Ramos (cell line): ENCODE data around the gene KIRREL3.

Experiments used
- in situ Hi-C: fragments of 300-500 bp; cut with MboI; formaldehyde crosslinking; loops from one replicate; pipeline ENCODE4 v1.14.3; 2022; ENCODE audit warnings: low sequenced_read_pairs; ENCODE audit not compliant: unreplicated experiment

KIRREL3 gene

DNA sequence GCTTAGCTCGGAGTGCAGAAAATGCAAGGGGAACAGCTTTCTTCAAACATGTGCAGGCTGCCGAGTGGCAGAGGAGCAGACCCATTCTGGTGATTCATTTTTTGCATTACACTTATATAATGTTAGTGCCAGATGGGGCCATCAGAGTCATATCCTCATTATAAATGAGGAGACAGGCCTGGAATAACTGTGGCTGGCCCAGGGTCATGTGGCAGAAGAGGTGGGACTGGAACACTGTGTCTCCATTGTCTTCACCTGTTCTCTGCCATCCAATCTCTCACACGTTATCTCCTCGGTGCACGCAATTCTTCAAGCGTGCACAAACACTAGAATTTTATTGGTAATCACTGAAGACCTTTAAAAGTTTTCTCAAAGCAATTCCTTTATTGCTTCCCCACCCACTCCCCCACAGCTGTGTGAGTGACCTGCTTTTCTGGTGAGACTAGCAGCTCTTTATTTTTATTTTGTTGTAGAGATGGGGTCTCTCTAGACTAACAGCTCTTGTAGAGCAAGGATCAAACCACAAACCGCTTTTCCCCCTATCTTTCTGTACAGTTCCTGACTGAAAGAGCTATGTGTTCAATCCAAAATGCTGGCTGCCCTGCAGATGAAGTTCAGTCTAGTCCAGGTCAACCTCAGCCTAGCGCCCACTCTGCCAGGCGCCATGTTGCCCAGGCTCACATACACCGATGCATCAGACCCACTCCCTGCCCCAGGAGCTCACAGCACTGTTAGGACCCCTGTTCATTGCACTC, 569.8 kb downstream of the KIRREL3 start:
- in situ Hi-C loops, result loop anchor here (10.0 kb wide), 1 partner anchor 564 kb away; no protein-coding TSS in a partner anchor

DNA sequence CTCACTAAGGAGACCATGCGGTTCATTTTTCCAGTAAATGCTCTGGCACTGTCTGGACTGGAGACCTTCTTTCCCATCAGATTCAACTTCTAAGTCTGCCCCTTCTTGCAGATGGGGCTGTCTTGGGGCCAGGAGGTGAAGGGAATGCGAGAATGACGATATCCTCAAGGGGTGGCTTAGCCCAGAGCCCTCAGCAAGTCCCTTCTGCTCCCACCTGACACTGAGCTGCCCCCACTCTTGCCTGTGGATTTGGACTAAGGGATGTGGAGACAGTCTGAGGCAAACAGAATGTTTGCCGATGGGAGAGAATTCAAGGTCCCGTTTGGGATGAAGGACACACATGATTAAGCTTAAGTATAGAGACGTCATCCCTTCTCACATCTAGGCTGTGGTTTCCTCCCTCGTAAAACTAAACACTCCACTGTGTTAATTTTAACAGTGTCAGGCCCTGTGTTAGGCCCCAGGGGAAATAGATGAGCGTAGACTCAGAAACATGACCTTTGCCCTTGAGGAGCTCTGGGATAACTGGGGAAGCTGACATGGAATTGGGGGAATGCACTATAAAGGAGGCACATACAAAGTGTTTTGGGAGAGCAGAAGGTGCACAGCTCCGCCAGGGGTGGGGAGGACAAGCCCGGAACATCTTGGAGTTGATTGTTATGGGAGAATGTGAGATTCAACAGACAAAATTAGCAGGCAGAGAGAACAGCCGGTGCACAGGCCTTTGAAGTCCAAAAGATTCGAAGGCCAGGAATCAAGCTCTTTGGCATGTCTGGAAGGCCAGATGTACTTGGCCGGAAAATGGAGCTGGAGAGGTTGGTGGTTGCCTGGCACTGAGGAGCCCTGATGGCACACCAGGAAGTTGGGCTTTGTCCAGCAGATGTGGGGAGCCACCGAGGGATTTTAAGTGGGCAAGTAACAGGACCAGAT, 573.5 kb downstream of the KIRREL3 start:
- in situ Hi-C loops, result no loop called here

DNA sequence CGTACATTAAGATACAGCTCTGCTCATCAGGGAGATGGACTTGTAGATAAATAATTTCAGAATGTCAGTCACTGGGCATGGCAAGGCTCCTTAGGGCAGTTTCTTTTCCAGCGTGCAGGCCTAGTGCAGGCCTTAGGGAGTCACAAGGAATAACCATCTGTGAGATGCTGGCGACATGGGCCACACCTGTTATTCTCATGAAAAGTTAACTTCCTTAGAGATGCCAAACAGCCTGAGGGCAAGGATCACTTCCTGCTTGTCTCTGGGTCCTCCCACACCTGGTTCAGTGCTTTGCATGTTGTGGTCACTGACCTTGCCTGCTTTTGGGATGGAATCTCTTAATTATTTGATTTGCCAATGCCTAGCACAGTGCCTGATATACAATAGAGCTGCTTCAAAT, 574.5 kb downstream of the KIRREL3 start:
- in situ Hi-C loops, result no loop called here

DNA sequence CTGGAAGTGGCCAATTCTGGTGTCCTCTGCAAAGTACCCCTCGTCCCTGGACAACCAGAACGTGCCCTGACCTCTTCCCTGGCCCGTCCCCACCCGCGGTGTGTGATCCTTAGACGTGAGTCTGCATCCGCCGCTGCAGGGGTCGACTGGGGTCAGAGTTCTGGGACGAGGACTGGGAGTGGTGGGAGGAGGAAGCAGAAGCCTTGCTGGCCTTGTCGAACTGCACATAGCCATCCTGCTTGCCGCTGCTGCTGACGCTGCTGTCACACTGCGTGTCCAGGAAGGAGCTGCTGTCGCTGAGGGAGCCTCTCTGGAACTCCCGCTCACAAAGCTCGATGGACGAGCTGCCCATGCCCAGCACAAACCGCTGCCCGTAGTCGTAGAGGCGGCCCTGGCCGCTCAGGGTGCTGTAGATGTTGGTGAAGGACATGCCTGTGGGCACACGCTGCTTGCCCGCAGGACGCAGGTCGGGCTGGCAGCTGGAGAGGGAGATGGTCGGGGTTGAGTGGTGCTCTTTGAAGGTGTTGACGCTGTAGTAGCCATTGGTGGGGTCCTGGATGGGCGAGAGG, 576.0 kb downstream of the KIRREL3 start:
- in situ Hi-C loops, result no loop called here

DNA sequence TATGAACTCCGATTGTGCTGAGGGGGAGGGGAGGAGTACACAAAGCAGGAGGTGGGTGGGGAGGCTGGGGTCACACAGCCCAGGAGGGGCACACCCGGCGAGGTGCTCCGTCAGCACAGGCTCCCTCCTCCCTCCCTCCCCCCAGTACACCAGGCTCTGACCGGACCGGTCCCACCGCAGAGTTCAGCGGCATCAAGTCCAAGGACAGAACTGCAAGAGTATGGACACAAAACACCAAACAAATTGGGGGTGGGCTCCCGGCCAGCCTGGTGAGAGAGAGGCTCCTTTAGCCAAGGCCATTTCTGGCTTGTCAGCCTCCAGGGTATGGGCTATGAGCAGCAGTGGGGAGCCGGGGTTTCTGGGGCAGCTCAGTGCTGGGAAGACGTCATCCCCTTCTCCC, 576.8 kb downstream of the KIRREL3 start:
- in situ Hi-C loops, result no loop called here

DNA sequence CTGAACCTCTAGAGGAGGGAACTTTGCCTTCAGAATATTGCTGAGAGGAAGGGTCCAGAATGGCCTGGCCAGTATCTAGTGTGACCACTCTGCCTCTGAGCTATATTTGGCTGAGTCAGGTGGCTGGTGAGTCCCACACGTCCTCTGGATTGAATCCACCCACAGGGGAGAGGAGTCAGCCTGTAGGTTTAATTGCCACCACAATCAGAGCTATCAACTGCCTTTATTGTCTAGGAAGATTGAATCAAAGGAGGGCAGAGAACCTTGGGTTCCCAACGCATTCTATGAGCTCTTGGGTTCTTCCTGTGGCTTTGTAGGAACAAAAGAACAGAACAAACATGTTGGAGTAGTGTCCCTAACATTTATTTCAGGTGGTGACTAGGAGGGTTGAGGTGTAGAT, 577.4 kb downstream of the KIRREL3 start:
- in situ Hi-C loops, result no loop called here

DNA sequence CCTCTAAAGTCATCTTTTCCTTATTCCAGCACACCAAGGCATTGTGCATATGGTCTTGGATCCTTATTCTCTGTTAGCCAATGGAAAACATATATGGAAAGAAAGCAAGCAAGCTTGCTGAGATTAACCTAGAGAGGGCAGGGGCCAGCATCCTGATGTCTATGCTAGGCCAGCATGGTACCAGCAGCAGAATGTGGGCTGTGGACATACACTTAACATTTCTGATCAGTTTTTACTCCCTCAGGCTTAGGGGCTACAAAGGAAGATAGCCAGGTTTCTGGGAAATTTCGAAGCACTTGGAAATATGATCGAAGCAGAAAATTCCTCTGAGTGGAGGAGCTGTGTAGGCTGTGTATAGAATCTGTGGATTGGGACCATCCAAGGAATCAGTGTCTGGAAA, 578.1 kb downstream of the KIRREL3 start:
- in situ Hi-C loops, result no loop called here

DNA sequence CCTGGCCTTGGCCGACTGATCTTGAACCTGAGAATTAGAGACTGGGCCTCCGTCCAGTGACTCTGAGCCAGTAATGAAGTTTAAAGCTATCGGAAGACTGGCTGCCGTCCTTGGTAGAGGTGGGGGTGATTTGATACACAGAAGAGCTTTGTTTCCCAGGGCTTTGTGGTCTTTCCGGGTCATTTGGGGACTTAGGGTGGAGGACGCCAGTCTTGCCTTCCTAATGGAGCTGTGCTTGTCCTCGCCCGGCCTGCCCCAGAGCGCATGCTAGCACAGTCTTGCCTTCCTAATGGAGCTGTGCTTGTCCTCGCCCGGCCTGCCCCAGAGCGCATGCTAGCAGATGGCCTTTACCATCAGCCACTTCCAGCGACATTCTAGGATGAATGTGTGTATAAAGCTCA, 579.3 kb downstream of the KIRREL3 start:
- in situ Hi-C loops, result no loop called here

DNA sequence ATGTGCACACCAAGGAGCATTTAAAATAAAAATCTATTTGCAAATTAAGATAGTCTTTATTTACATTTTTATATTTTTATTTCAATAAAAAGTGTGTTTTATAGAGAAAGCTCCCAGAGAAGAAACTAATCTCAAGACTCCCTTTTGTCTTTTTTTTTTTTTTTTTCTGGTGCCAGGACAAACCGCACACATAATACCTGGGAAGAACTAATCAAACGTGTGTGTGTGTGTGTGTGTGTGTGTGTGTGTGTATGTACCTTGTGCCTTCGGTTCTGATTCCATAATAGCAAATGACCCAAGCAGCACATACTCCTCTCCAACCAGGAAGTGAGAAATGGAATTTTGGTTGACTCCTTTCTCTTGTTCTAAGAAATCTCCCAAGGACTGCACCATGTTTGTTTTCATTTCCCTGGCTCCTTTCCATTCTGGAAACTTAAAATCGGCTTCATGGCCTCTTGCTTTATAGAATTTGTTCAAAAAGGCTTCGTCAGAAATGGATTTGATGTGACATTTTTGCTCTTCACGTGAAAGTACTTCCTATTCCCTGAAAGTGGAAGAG, 579.8 kb downstream of the KIRREL3 start:
- in situ Hi-C loops, result no loop called here

DNA sequence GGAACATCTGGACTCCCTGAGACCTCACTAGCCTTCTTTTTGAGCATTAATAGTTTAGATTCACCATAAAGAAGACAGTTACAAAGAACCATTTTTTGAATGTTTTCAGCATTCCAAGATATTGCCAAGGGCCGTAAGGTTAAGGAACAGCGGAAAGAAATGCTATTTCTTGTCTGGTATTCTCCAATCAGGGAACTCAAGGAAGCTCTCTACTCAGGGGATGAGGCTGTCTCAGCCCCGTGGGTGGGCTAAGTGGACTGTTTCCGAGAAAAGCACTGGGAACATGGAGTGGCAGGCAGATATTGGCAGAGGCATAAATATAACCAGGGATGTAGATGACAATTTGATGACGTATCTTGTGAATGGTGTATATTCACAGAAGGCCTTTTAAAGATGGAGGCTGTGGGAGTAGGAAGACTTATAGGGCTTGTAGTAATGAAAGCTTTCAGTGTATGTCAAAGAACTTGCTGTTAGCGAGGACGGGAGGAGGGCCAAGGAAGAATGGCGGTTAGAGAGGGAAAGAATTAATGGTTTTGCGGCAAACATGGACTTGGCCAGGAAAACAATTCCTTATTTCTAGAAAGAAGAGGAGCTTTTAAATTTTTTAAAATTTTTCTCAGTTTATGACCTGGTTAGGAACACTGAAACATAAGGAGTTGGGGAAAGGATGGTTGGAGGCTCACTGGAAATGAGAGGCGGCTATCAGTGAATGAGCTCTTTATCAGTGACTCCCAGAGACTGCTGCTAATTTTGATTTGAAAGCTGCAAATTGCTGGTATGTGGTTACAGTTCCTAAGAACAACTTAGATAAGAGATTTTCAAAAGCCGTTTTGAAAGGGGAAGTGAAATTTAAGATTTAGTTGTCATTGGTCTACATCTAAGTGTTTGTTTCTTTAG, 580.5 kb downstream of the KIRREL3 start:
- in situ Hi-C loops, result no loop called here

DNA sequence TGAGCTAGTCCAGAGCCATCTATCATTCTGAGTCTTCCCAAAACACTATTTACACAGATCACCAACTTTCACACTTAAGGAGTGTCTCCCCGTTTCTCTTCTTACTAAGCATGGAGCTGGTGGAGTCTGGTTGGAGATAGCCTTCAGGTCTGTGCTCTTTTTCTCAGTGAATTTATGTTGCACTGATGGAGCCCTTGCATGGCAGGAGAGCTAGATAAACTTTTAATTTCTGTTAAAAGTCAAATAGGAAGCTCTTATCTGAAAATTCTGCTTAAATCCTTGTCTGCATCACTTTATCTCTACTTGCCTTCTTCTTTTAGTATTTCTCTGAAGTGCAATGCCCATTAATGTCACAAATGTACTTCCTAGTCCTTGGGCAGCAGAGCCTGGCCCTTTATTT, 581.7 kb downstream of the KIRREL3 start:
- in situ Hi-C loops, result no loop called here

DNA sequence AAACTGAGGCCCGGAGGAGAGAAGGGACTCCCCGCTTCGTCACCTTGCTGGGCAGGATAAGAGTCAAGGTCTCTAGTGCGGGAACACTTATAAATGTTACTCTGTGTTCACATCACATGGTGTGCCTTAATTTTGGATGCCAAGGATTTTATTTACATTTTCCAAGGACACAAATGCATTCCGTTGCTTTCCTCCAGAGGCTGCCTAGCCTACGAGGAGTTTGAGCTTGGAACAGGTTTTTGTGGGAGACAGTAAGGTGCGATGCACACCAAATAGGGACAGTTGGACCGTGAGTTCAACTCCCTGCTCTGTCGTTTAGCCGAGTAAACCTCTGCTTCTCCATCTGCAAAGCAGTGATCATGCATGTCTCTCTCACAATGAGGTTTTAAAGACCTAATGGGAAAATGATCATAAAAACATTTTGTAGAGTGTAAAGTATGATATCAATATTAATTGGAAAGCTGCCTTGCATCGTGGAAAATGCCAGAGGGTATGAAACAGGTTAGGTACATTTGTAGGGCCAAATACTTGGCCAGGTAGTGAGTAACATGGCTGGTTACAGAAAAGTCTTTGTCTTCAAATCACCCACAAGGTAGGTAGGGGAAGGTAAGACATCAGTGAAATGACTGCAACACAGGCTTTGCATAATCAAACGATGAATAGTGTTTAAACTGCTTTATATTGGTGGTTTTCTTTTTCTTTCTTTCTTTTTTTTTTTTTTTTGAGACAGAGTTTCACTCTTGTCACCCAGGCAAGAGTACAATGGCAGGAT, 583.3 kb downstream of the KIRREL3 start:
- in situ Hi-C loops, result no loop called here

DNA sequence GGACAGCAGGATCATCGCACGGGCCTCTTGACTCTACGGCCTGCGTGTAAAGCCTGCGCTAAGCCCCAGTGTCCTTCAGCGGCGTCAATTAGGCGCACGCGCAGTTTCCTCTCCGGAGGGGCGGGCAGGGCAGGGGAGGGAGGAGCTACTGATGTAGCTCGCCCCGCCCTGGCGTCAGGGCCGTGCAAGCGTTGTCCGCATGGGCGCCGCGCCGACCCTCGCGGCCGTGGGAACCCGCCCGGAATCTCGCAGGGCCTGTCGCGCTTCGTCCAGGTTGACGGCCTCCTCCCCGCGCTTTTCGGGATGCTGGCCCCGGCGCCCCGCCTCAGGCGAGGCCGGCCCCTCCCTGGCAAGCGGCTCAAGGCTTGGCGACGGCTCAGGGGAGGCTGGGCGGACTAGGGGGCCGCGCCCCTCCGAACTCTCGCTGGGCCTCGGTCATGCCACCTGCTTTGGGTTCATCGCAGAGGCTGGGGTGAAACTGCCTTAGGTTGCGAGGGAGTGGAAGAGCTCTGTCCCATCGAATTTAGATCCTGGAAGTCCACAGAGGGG, 584.0 kb downstream of the KIRREL3 start:
- in situ Hi-C loops, result no loop called here

DNA sequence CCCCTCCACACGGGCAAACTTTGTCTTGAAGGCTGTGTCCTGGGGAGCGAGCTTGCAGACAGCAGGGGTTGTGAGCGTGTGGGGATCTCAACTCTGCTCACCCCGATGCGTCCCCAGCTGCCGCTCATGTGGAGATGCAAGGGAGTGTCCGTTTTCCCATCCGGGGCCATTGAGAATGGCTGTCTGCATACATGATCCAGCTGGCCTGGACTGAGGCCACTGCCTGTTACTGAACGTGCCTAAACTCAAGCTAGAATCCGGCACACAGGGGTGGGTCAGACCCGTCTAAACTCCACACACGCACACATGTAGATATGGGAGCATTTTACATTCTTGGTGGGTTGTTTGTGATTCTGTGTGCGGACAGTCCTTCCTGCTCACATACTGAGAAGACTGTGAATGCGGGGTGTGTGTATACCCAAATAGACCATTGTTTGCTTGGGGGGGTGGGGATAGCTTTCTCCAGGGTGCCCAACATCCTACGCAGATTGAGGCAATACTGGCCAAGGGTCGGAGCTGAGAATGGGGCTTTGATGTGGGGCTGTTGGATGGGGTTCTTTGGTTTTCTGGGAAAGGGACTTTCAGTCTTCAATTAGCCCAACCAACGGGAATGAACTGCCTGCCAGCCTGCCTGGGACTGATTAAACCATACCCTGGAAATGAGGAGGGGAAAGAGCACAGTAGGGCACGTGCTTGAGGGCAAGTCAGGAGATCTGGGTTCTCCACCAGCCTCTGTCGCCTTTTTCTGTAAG, 584.7 kb downstream of the KIRREL3 start:
- in situ Hi-C loops, result no loop called here

DNA sequence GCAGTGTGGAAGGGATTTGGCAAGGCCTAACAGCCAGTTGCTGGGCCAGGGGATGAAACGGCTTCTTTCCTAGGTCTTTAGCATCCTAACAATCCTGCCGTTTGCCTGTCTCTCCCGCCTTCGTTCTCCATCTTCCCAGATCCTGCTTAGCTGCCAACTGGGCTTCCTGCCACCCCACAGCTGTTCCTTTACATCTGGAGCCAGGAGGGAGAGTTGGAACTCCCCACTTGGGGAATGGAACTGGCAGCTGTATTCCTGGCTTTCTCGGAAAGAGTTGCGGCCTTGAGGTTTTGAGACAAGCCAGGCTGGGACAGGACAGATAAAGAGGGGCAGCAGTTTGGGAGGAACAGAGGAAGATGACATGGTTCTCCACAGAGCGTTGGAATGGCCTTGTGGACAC, 585.4 kb downstream of the KIRREL3 start:
- in situ Hi-C loops, result no loop called here

DNA sequence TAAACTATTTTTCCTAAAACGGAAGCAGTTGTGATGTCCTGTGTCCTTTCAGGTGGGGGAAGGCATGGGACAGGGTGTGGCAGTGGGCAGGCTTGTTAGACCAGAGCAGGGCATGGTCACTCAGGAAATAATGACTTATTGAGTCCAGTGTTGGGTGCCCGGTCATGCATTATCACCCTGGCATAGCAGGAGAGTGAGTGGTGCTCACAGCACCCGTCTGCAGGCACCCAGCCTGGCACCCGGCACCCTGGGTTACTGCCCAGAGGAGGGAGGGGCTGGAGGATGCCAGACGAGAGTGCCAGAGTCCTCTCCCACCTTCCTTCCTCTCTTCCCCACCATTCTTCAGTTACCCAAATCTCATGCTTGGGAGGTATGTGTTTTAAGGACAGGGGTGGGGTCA, 586.0 kb downstream of the KIRREL3 start:
- in situ Hi-C loops, result no loop called here

DNA sequence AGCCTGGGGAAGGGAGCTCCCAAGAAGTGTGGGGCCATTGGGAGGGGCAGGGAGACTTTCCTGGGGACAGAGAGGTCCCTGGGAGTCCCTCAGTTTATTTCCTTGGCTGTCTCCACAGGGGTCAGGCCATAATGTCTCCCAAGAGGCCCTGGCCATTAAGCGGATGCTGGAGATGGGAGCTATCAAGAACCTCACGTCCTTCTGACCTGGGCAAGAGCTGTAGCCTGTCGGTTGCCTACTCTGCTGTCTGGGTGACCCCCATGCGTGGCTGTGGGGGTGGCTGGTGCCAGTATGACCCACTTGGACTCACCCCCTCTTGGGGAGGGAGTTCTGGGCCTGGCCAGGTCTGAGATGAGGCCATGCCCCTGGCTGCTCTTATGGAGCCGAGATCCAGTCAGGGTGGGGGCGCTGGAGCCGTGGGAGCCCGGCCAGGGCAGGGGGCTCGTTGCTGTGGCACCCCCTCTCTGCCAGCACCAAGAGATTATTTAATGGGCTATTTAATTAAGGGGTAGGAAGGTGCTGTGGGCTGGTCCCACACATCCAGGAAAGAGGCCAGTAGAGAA, 586.6 kb downstream of the KIRREL3 start:
- in situ Hi-C loops, result no loop called here

DNA sequence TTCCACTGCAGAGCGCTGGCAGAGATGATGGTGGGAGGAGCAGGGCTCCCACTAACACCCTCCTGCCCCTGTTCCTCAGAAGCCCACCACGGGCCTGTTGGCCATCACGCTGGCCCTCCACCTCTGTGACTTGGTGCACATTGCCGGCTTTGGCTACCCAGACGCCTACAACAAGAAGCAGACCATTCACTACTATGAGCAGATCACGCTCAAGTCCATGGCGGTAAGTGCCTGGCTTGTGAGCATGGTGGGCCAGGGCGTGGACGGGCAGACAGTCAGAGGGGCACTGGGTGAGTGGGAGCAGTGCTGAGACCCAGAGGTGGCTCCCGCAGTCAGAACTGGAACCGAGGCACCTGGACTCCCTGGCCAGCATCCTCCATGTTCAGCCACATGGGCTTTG, 587.1 kb downstream of the KIRREL3 start:
- in situ Hi-C loops, result no loop called here
